Mesothelial cell of epicardium (in vitro differentiated cells): ENCODE results near the gene FBN3. TPM values are rescaled to one million over a fixed set of nuclear protein-coding genes. Genes with fewer than 3 reads are reported as not detected.

Experiments
- DNase-seq, 2 experiments: peaks; one replicate each; pipeline ENCODE4 v3.0.0; 2021; ENCODE audit warnings: low spot score in 2 of 2; ENCODE audit not compliant: unreplicated experiment in 2 of 2
- H3K27ac Mint-ChIP-seq: 2 replicates; pipeline ENCODE4 v1.8.0; 2021; ENCODE audit warnings: mixed read lengths
- H3K27me3 Mint-ChIP-seq: 2 replicates; pipeline ENCODE4 v1.8.0; 2021; ENCODE audit warnings: low read depth, mixed read lengths
- H3K36me3 Mint-ChIP-seq: 2 replicates; pipeline ENCODE4 v1.8.0; 2021; ENCODE audit warnings: mixed read lengths
- H3K4me1 Mint-ChIP-seq: 2 replicates; pipeline ENCODE4 v1.8.0; 2021; ENCODE audit warnings: mixed read lengths
- H3K4me3 Mint-ChIP-seq: 2 replicates; pipeline ENCODE4 v1.8.0; 2021; ENCODE audit warnings: mild to moderate bottlenecking, moderate library complexity, mixed read lengths
- H3K9me3 Mint-ChIP-seq: 2 replicates; pipeline ENCODE4 v1.8.0; 2021; ENCODE audit warnings: mixed read lengths
- total RNA-seq: library from RNA; stranded (reverse); gene quantifications from 3 replicates; pipeline ENCODE4 v1.2.1, GENCODE V29; 2021
- TF ChIP-seq, protein P1 (sequence below): fragments of 200-600 bp; sonication (generic); IDR thresholded peaks from one replicate; pipeline ENCODE4 v1.5.0; 2021; ENCODE audit warnings: antibody characterized with exemption; ENCODE audit not compliant: unreplicated experiment

FBN3 gene
- total RNA-seq, 1 donor from 2014 or later, result 120 TPM

DNA sequence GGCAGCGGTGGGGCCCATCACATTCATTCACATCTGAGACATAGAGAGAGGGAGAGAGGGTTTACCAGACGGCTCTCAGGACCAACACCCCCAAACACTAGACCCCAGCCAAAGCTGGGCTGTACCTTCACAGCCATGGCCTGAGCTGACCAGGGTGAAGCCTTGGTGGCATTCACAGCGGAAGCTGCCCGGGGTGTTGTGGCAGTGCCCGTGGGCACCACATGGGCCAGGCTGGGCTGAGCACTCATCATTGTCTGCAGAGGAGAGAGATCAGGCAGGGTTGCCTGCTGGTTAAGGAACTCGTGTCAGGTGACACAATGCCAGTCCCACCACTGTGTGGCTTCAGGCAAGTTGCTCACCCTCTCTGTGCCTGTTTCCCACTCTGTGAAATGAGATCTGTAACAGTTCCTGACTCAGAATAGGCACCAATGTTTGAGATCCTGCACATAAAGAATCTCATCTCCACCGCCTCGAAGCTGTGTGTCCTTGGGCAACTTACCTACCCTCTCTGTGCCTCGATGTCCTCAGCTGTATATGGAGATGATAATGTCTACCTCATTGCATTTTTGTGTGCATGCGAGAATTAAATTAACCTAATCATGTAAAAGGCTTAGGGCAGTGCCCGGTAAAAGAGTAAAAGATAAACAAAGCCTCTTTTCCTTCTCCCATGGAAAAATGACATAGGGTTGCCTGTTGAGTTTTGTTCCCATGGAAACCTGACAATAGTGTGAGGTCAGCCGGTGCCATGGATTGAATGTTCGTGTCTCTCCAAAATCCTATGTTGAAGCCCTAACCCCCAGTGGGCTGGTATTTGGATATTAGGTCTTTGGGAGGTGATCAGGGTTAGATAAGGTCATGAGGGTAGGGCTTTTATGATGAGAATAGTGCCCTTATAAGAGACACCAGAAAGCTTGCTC lies 74.0 kb downstream of the FBN3 start:
- H3K27me3 Mint-ChIP-seq, result no peaks in the 10 kb centered on the region
- peaks cover 48% of the 10 kb centered on the region for H3K36me3 Mint-ChIP-seq
- DNase-seq, result no peak
- TF ChIP-seq, protein P1, sequence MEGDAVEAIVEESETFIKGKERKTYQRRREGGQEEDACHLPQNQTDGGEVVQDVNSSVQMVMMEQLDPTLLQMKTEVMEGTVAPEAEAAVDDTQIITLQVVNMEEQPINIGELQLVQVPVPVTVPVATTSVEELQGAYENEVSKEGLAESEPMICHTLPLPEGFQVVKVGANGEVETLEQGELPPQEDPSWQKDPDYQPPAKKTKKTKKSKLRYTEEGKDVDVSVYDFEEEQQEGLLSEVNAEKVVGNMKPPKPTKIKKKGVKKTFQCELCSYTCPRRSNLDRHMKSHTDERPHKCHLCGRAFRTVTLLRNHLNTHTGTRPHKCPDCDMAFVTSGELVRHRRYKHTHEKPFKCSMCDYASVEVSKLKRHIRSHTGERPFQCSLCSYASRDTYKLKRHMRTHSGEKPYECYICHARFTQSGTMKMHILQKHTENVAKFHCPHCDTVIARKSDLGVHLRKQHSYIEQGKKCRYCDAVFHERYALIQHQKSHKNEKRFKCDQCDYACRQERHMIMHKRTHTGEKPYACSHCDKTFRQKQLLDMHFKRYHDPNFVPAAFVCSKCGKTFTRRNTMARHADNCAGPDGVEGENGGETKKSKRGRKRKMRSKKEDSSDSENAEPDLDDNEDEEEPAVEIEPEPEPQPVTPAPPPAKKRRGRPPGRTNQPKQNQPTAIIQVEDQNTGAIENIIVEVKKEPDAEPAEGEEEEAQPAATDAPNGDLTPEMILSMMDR, result no peak
- H3K4me3 Mint-ChIP-seq, result no peak overlapping the region
- H3K4me1 Mint-ChIP-seq, result no peaks in the 10 kb centered on the region
- H3K9me3 Mint-ChIP-seq, result peaks cover 9% of the 10 kb centered on the region
- H3K27ac Mint-ChIP-seq, result no peak overlapping the region

DNA sequence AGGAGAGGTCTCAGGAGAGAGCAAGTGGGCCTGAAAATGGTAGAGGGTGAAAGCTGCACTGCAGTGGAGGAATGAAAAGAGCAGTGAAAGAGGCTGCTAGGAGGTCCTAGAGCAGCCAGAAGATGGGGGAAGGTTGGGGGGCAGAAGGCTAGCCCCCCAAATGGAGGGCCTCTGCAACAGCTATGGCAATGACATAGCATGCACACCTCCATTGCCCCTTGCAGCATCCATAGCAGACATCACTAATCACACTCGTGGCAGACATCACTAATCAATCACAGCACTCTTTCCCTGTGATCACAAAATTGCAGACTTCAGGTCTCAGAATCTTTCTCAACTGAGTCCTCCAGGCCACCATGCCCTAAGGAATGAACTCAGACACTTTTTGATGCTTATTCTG lies 74.9 kb downstream of the FBN3 start:
- TF ChIP-seq, protein P1, result no peak
- Mint-ChIP-seq H3K27ac (no peak overlapping the region), H3K4me1 (no peaks in the 10 kb centered on the region), H3K9me3 (peaks cover 16% of the 10 kb centered on the region), H3K27me3 (no peaks in the 10 kb centered on the region), H3K36me3 (peaks cover 47% of the 10 kb centered on the region), H3K4me3 (no peak overlapping the region)
- no peak for DNase-seq

- peaks cover 42% of the 10 kb centered on the region for H3K36me3 Mint-ChIP-seq
- no peak overlapping the region for H3K4me3 Mint-ChIP-seq
- no peak overlapping the region for H3K27ac Mint-ChIP-seq
- no peak for DNase-seq
- no peaks in the 10 kb centered on the region for H3K4me1 Mint-ChIP-seq
- H3K27me3 Mint-ChIP-seq, result no peaks in the 10 kb centered on the region
- TF ChIP-seq, protein P1, result no peak
- H3K9me3 Mint-ChIP-seq, result peaks cover 16% of the 10 kb centered on the region
These were observed 77.5 kb downstream of the FBN3 start for GRCh38 chr19:8071912-8072311.

DNA sequence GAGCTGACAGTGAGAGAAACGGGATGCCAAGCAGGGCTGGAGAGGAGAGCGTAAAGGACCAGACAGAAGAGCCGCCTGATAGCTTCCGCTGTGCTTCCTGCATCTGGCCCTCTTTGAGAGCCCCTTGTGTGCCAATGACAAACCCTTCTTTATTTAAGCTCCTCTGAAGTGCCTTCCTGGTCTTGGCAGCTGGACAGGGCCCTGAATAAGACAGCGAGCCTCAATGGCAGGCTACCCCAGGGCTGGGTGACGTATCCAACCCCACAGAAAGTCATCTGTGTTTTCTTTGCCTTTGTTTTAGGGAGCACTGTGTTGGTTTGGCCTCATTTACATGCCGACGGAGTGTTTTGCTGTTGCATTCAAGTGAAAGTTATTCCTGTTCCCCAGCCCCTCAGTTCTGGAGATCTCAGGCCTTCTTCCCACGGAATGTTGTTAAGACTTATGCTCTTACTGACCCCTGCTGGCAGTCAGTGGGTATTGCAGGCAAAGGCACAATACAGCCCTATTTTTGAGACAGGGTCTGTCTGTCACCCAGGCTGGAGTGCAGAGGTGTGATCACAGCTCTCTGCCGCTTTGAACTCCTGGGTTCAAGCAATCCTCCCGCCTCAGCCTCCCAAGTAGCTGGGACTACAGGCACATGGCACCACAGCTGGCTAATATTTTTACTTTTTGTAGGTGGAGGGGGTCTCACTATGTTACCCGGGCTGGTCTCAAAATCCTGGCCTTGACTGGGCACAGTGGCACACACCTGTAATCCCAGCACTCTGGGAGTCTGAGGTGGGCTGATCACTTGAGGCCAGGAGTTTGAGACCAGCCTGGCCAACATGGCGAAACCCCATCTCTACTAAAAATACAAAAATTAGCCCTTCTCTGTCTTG lies 80.1 kb downstream of the FBN3 start:
- TF ChIP-seq, protein P1, result peak; percentile 86
- H3K27me3 Mint-ChIP-seq, result no peaks in the 10 kb centered on the region
- DNase-seq, result no peak
- no peak overlapping the region for H3K4me3 Mint-ChIP-seq
- no peak overlapping the region for H3K27ac Mint-ChIP-seq
- no peaks in the 10 kb centered on the region for H3K4me1 Mint-ChIP-seq
- H3K9me3 Mint-ChIP-seq, result peaks cover 12% of the 10 kb centered on the region
- peaks cover 29% of the 10 kb centered on the region for H3K36me3 Mint-ChIP-seq

DNA sequence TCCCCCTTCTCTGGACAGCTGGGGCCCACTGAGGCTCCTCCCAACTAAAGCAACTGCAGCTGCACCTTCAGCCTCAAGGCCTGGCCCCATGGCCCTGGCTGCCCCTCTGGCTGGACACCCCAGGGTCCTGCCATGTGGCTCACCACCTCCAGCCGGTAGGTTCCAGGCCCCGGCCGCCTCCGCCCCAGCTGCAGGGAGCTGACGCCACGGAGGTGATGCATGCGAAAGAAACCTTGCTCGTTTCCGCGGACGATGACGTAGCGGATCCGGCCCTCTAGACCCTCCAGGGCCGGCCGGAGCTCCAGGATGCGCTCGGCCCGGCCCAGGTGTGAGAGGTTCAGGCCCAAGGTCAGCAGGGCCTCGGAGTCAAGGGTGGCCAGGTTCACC lies 83.5 kb downstream of the FBN3 start:
- H3K27ac Mint-ChIP-seq, result no peak overlapping the region
- TF ChIP-seq, protein P1, result no peak
- H3K9me3 Mint-ChIP-seq, result peaks cover 8% of the 10 kb centered on the region
- no peaks in the 10 kb centered on the region for H3K4me1 Mint-ChIP-seq
- H3K36me3 Mint-ChIP-seq, result peaks cover 23% of the 10 kb centered on the region
- H3K4me3 Mint-ChIP-seq, result no peak overlapping the region
- no peaks in the 10 kb centered on the region for H3K27me3 Mint-ChIP-seq
- DNase-seq, result no peak
